Stimulated activated CD4-positive, alpha-beta T cell treated with anti-CD3 and anti-CD28 coated beads, Interleukin-4, amount 100 ng/mL, for 4 hours (primary cell): ENCODE measurements around the gene MLLT3.

Experiments
- DNase-seq, 2 experiments: peaks; one replicate each; pipeline ENCODE4 v3.0.0-alpha.2; 2020

Gene MLLT3

DNA sequence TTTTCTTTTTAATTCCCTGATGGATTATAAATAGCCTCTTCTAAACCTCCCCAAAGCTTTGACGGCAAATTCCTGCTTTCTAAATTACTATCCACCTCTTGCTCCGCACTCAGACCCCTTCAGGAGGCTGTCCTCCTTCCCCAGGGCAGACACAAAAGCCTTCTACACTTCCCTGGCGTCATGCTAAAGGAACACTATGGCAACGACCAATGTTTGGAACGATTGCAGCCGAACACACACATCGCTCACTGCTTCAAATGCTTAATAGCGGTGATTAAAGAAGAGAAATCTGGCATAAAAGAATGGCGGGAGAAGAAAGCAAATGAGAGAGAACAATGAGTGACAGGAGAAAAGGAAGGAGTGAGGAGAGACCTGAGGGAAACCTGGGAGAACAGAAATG lies 297.3 kb downstream of the MLLT3 start:
- no peak for DNase-seq

DNA sequence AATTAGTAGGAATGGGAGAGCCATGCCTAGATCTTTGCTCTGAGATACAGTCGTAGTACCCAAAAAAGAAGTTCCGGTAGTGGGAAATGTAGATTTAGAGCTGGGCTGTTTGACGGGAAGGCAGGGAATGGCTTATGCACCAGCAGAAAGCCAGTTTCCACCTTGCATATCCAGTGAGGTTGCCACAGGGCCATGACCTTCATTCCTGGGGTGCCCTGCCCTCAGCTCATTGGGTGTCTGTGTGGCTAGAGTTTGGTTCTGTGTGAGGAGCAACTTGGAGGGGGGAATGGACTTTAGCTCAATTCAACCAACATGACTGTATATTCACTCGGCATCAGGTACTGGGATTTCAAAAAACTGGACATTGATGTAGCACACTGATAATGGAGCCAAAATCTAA lies 300.1 kb downstream of the MLLT3 start:
- no peak for DNase-seq

DNA sequence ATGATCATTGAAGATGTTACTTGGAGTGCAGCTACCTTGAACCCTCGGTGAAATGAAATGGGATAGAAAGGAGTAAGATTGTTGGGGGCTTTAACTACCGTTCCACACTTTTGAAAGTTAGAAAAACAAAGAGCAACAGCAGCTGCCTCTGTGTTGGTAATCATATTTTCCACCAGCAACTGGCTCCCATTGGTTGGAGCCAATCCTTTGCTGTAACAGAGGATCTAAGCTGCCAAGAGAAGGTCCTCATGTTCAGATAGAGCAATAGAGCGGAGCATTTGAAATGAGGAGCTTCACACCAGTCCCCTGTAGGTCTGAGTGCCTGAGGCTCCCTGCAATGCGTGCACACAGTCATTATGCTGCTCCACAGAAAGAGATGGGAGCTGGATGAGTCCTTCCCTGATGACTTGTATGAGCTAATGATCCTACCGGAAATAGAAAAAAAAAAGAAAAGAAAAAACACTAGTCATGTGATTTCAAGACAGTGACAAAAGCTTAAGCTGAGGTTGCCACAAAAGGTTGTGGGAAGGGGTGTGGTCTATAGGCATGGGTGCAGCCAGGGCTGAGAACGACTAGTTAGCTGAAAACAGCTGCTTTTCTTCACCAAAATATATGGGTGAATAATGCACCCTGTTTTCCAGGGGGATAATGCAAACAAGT lies 300.7 kb downstream of the MLLT3 start:
- peak in 1 of 2 experiments; percentile 48 for DNase-seq

DNA sequence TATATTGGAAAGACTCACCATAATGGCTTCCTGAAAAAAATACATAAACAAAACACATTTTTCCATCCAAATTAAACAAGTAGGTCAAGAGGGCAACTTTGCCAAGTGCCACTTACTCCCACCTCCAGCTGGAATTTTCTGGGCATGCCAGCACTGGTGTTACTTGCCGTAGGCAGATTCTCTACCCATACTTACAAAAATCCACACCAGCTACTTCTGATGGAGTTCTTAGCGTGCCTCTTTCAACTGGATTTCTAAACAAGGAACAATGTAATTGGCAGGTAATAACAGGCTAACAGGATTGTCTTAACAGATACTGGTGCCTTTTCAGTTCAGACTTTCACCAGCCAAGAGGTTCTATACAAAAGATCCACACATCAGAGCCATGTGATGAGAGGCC lies 301.4 kb downstream of the MLLT3 start:
- no peak for DNase-seq

GRCh38 chr9:20319641-20320337 lies 302.5 kb downstream of the MLLT3 start:
- peak in 1 of 2 experiments; percentile 33 for DNase-seq

DNA sequence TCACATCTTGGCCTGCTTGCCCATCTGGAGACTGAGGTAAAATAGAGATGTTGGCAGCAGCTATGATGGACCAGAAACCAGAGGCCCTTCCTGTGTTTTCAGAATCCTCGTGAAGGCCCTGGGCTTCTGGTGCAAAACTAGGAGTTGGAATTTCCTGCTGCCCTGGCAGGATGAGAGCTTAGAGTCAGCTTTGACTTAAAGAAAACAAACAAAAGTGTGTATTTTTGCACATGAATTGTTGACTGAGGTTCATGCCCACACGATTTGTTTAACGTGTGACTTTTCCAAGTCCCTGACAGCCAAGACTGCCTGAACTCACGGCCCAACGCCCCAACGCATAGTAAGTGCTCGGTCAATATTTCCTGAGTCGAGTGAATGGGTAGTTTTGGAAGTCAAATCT lies 303.1 kb downstream of the MLLT3 start:
- no peak for DNase-seq

GRCh38 chr9:20317701-20318100 lies 304.6 kb downstream of the MLLT3 start:
- no peak for DNase-seq

GRCh38 chr9:20316372-20316771 lies 305.9 kb downstream of the MLLT3 start:
- DNase-seq, result no peak

DNA sequence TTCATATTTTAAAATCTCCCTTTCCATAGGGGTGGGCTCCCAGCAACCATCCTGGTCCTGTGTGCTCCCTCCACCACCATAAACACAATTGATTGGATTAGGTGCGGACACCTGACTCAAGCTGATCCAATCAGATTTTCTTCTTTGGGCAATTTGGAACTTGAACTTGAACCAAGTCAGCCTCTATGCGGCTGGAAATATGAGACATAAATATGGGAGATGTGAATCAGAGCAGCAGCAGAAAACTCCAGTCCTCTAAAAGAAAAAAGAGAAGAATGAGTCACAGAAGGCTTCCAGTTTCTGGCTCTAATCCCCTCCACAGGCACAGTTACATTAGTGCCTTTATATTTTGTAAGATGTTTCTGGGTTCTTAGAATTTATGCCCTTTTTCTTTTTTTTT lies 306.6 kb downstream of the MLLT3 start:
- DNase-seq, result peak in 1 of 2 experiments; percentile 34

- no peak for DNase-seq
Observed at GRCh38 chr9:20314981-20315380, 307.3 kb downstream of the MLLT3 start.

GRCh38 chr9:20313415-20313814 lies 308.9 kb downstream of the MLLT3 start:
- no peak for DNase-seq

DNA sequence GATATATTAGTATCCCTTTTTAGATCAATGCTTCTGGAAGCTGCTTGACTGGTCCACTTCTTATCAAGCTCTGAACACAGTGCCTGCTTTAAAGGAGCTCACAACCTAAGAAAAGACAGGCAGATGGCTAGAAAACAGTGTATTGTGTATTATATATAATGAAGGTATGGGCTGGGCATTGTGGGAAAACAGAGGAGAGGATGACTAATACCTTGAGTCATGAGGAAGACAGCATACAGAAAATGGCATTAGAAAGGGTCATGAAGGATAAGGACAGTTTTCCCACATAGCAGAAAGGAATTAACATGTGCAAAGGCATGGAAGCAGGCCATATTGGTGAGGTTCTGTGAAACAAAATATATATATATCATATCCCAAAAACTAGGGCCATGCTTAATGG lies 309.6 kb downstream of the MLLT3 start:
- DNase-seq, result no peak

DNA sequence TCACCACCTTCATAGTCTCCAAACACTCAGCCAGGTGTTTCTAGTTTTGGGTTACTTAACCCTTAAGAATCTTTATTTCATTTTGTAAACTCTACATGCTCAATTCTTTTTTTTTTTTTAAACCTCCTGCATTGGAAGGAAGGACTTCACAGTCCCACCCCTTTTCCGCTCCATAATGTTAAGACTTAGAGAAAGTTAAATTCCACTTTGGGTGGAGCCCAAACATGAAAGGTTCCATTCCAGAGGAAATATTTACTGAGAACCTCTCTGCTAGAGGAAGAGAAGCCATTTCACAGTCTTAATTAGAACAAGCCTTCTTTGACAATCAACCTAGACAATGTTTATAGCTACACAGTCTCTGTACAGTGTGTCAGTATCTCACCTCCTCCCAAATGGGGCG lies 312.3 kb downstream of the MLLT3 start:
- no peak for DNase-seq

DNA sequence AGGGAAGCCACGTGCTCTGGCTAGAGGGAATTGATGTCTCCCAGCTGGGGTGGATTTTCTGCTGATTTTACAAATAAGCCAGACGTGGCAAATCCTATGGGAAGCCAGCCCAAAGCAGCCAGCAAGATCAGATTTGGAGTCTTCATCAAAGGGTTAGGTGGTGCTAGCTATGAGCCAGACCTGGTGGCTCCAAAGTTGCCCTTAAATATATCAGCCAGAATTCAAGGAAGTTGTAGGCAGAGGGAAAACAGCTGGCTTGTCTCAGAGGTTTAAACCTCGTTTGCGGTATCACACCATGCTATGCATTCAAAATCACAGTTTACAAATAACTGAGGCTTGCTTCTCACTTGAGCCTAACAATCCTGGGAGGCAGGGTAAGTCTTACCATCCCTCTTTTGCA lies 313.2 kb downstream of the MLLT3 start:
- no peak for DNase-seq

DNA sequence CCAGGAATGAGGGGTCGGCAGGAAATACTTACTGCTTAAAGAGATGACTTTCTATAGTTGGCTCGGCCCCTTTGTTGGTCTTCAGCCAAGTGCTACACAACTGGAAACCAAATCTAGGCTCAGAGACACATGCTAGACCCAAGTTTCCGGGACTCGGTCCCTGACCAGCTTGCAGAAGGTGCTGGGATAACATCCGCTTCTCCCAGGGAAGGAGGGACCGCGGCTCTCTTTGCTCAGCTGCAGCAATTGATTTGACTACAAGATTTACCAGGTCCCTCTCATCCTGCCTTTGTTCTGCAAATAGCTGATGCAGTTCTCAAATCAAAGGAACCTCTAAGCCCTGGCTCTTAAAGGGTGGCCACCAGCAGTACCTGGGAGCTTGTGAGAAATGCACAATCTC lies 314.7 kb downstream of the MLLT3 start:
- DNase-seq, result no peak

DNA sequence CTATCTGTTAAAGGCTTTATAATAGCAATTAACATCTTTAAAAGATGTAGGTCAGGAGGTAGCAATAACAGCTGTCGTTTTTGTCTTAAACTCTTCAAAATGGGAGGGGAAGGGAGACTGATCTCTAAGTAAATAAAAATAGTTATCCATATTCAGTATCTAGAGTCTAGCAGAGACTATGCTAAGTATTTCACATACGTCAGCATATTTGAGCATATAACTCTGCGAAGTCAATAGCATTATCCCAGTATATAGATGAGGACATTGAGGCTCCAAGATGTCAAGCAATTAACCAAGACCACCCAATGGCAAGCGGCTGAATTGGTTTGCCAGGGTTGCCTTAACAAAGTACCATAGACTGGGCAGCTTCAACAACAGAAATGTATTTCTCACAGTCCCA lies 316.8 kb downstream of the MLLT3 start:
- no peak for DNase-seq

- no peak for DNase-seq
Observed at GRCh38 chr9:20303996-20304395, 318.3 kb downstream of the MLLT3 start.

DNA sequence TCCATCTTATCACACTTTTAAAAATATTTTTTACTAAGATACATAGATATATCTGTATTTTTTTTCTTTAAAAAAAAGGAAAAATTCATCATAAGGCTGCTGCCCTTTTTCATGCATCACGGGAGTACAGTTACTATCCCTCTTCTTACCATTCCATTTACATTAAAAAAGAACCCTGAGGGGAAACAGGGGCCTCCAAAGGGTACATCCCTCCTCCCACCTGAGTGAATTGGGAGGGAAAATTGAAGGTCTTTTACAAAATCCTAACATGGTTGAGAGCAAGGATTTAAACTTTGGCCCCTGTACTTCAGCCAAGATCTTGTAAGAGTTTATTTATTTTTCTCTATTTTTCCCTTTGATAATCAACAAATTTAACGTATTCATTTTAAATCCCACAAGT lies 319.2 kb downstream of the MLLT3 start:
- no peak for DNase-seq

DNA sequence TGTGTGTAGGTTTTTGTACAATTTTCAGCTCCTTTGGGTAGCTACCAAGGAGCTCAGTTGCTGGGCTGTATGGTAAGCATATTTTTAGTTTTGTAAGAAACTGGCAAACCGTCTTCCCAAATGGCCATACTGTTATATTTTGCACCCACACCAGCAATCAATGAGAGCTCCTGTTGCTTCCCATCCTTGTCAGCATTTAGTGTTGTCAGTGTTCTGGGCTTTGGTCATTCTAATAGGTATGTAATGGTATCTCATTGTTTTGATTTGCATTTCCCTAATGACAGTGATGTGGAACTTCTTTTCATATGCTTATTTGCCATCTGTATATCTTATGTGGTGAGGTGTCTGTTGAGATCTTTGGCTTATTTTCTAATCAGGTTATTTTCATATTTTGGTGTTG lies 320.1 kb downstream of the MLLT3 start:
- no peak for DNase-seq

GRCh38 chr9:20300430-20301115 lies 321.7 kb downstream of the MLLT3 start:
- DNase-seq, result no peak

DNA sequence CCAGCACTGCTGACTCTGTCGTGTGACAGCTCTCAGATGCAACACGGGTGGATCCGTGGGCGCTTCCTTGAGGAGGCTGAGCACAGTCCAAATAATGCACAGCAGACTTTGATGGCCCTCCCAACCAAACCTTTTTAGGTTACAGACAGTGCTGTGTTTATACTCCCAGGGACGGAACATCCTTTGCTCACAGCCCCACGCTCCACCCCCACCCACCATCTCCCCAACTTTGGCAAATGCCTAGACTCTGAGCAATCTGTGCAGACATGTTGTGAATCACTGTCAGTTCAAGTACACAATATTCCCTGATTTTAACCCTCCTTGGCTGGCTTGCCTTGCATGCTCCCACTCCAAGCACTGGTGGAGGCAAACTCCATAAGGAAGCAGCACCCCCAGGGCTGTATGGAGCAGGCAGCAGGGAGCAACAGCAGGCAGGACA lies 324.6 kb downstream of the MLLT3 start:
- DNase-seq, result no peak

GRCh38 chr9:20295555-20295954 lies 326.7 kb downstream of the MLLT3 start:
- no peak for DNase-seq

DNA sequence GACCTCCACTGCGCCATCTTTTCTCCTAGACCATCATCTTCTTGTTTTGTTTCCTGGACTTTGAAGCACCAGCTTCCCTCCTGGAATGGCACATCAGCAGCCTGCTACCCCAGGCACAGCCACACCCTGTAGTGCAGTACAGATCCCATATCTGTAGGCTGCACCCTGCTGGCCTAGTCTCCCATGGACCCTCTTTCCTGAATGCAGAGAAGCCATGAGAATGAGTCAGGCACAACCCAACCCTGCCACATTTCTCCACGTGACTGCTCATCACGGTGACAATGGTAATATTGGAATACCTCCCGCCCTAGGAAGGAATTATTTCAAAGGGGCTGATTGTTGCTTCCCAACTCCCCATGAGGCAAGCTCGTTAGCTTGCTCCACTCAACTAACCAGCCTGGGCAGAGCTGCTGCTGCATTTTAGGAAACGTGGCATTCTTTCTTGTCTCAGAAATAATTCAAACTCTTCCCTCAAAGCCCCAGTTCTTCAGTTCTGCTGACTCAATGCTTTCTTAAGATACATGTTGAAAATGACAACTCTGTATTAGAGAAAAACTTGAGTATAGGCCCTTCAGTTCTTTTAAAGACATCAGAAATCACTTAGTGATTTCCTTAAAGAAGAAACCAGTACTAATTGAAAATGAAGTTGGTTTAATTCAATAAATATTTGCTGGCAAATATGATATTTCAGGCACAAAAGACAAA lies 328.1 kb downstream of the MLLT3 start:
- no peak for DNase-seq

DNA sequence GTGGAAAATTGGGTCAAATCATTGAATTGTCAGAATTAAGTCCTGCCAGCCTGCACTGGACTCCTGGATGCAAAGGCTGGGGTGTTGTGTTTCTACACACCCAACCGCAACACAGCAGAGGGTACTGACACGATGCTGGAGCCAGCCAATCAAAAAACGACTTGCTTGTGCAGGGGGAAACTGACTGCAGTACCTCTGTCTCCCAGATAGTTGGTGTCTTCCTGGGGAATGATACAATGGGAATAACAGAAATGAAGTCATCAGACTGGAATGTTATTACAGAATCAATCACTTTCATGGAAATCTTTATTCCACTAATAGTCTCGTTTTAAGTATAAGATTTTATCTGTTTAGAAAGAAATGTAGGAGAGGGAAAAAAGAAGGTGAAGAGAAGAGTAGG lies 330.3 kb downstream of the MLLT3 start:
- DNase-seq, result no peak
